HG03025 (cell line): Measurements from ENCODE around the gene LRRC15.

Experiments used
- ATAC-seq: cut with Tn5 transposase; IDR thresholded peaks from one replicate; pipeline ENCODE4 v1.9.1; 2021; ENCODE audit warnings: mild to moderate bottlenecking, moderate library complexity; ENCODE audit not compliant: unreplicated experiment, low FRiP score

LRRC15 gene

DNA sequence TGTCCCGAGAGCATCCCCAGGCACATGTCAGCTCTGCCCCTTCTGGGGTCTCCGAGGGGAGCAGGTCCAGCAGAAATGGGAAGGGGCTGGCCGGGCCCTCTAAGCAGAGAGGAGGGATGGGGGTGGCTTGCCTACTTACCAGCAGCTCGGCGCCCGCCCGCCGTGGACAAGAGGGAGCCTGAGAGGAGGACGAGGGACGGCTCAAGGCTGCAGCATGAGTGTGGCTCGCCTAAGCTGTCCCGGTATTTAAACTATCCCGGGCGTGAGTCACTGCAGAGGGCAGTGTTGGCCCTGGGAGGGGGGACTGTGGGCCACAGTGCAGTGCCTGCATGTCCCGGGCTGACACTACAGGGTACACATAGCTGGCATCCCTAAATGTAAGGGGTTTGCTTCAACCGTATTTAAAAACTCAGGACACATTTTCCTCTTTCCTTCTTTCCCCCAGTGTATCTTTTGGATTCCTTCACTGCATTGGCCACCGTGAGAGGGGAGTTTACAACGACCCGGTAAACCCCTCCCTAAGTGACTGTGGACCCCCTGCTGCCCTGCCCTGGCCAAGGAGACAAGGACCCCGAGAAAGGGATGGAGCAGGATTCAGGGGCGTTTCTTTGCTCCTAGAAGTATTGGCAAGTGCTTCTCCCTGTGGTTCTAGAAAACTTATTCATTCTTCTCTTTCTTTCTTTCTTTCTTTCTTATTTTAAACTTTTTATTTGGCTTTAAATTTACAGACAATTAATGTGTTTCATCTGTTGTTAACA lies at the start of gene LRRC15:
LRRC15 (minus strand) TSS at position 222 of the 758 bp plus-strand sequence. CDS start 8,700 bp downstream, outside the sequence.
- ATAC-seq: no peak

DNA sequence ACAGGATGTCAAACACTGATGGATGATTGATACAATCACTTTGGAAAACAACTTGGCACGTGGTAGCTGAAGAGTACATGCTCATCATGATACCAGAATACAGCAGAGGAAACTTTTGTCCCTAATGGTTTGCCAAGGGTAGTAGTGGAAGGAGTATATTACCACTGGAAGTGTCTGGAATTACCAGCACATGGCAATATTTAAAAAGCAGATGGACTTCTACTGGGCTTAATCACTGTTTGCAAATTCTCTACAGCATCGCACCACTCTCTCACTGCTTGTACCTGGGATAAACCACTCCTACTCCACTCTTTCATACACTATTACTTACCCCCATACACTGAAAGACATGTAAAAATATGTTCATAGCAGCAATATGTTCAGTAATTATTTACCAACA lies 49.1 kb upstream of the LRRC15 start:
- ATAC-seq: no peak

DNA sequence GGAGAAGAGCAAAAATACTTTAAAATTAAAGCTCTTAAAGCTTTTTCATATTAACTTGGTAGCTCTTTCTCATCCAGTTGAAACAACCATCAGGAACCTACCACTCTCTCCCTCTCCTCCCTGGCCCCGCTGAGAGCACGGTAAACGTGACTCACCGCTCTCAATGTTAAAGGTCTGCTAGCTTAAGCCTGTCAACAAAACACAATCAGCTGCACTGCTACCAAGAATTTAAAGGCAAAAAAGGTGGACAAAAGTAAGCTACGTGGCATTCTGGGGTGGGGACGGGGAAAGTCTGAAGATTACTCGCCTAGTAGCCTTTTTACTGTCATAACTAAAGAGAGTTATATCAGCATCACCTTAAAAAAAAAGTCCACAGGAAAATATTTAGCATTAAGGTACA lies 37.9 kb upstream of the LRRC15 start:
- no peak for ATAC-seq

DNA sequence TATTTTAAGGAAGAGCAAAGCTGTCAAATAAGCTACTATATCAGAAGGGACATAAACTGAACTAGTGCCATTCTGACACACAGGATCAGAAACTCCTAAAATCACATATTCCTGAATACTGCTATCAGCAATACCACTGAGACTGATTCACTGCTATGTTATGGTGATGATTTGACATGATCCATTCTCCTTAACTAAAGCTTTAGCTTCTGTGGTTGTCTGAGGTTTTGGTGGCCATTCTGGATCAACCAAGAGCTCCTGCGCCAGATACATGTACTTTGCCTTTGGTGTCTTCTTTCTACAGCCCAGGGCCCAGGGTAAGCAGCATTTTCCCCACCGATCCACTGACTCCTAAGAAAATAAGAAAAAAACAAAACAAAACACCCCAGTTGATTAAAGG lies 36.2 kb upstream of the LRRC15 start:
- no peak for ATAC-seq

DNA sequence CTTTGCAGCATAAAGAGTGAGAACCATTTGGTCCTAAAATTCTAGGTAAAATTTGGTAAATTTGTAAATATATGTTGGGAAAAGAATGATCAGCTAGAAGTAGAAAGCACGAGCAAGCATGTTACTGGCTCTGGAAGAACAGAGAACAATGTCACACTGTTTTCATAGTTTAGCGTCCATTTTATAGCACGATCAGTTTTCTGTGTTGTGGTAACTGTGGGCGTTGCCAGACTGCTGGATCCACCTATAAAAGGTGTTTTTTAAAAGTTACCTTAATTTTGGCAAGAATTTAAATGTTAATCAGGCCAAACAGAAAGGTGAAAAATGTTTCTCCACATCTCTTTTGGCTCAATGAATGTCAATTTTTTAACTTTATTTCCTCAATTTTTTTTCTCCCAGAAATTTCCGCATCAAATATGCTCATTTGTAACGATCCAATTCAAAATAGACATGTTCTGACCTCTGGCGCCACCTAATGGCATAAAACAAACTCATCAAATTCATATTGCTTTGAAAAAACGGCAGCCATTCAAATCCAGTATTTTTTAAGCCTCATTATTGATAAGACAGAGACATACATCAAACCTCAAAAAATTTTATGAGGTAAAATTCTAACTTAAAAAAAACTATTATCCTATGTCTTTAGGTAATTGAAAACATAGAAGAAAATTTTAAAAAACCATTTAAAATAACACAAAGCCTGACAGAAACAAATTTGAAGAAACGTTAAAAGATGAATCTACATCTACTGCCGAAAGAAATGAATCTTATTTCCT lies 35.0 kb upstream of the LRRC15 start:
- ATAC-seq: no peak

DNA sequence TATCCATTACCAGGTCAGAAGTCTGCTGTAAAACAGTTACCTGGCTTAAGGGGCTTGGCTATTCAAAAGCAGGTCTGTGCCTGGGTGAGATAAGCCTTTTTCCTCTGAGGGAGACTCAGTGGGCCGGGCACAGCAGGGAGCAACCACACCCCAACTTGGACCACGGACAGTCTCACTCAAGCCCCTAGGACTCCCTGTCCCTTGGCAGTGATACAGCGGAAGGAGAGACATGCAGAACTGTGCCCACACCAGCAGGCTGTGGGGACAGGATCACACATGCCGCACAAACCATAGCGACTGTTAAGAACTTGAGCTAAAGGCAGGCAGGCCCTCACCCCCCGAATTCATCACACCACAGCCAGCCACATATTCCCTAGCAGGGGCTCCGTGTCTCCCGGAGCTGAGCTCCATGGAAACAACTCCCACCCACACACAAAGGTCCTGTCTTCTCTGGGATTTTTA lies 32.4 kb upstream of the LRRC15 start:
- no peak for ATAC-seq

DNA sequence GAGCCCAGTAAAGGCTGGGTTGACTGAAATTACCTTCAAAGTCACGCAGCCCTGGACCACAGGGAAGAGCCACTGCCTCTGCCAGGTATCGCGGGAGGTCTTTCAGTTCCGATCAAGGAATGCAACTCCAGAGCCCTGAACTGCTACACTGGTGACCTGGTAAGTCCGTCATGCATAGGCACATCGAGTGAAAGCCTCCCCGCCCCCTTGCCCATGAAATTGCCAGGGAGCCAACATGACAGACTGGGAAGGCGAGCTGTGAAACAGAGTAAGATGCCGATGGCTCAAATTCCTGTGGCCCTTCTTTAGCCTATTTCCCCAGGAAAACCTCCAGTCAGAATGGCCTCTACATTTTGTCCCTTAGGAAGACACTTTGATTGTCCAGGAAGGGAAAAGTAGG lies 31.8 kb upstream of the LRRC15 start:
- ATAC-seq: no peak

DNA sequence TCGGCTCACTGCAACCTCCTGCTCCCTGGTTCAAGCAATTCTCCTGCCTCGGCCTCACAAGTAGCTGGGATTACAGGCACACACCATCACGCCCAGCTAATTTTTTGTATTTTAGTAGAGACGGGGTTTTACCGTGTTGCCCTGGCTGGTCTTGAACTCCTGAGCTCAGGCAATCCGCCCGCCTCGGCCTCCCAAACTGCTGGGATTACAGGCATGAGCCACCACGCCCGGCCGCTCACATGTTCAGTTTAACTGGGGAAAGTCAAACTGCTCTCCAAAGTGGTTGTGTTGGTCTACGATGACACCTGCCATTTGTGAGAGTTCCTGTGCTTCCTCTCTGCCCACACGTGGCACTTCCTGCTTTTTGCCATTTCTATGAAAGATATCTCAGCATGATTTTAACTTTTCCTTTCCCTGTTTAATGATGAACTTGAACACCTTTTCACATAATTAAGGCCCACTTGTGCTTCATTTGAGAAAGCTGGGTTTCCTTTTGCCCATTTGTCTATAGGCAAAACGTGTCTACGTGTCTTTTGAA lies 30.4 kb upstream of the LRRC15 start:
- ATAC-seq: no peak

DNA sequence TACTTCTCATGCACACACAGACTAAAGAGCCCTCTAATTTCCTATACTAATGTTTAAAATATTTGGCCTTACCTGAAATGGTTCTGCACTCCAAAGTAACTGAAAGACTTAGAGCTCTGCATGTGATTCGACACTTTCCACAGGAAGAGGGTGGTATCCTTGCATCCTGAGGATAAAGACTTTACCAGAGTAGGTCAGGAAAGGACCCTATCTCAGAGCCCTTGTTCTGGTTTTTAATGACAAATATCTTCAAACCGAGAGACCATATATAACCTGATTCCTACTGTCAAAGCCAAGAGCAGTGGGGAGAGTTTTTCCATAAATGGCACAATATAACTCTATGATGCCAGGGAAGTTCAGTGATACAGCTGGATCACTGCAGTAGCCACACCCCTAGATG lies 29.6 kb upstream of the LRRC15 start, which contains the start of gene GP5:
GP5 (minus strand) TSS at position 101 of the 400 bp plus-strand sequence. CDS start 984 bp downstream, outside the sequence.
- no peak for ATAC-seq

DNA sequence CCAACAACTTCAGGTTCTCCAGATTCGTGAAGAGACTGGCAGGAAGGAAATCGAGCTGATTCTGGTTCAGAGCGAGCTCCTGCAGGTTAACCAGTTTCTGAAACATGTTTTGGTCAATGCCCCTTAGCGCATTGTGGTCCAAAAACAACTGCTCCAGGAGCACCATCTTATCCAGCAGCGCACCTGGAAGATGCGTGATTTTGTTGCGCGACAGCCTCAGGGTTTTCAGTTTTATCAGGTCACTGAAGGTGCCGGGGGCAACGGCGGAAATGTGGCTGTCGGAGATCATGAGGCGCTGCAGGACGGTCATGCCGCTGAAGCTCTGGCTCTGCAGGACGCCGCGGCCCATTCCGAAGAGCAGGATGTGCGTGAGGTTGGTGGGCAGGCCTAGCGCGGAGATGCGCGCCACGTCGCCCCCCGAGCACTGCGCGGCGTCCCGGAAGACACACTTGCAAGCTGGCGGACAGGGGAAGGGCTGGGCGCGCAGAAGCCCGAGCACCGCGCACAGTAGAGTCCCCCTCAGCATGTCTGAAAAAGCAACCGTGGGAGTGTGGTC lies 28.3 kb upstream of the LRRC15 start:
- no peak for ATAC-seq

DNA sequence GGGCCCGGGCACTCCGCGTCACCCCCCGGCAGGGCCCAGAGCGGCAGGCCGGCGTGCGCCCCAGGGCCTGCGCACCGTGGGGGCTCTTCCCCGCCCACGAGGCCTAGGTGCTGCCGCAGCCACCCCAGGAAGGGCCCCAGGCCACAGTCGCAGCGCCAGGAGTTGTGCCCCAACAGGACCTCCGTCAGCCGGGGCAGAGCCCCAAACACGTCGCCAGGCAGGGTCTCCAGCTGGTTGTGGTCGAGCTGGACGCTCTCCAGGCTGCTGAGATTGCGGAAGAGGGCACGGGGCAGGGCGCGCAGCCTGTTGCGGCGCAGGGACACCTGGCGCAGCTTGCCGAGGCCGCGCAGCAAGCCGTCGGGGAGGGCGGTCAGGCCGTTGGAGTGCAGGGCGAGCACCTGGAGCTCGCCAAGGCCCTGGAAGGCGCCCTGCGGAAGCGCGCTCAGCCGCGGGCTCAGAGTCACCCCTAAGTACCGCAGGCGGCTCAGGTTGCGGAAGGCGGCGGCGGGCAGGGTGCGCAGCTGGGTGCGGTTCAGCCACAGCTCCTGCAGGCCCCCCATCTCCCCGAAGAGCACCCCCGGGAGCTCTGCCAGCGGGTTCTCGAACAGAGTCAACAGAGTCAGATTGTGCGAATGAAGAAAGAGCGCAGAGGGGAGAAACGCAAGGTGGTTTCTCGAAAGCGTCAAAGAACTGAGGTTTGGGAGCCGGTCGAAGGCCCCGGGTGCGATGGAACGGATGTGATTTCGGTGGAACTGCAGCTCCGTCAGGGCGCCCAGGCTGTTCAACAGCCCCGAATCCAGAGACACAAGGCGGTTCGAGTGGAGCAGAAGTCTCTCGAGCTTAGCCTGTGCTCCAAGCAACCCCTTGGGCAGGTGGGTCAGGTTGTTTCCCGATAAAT lies 27.6 kb upstream of the LRRC15 start:
- no peak for ATAC-seq

DNA sequence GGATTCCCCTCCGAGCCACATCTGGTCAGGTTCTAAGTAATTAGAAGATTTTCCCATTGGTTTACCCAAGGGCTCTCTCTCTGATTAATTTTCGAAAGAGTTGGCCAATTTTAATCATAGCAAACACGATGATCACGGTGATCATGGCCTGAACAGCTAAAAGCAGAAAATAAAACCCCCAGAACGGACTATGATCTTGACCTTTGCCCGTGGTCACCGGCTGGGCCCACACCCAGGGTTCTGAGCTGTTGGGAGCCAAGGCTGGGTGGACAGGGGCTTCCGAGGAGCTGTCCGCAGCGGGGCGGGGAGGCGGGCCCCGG lies 27.0 kb upstream of the LRRC15 start:
- no peak for ATAC-seq

DNA sequence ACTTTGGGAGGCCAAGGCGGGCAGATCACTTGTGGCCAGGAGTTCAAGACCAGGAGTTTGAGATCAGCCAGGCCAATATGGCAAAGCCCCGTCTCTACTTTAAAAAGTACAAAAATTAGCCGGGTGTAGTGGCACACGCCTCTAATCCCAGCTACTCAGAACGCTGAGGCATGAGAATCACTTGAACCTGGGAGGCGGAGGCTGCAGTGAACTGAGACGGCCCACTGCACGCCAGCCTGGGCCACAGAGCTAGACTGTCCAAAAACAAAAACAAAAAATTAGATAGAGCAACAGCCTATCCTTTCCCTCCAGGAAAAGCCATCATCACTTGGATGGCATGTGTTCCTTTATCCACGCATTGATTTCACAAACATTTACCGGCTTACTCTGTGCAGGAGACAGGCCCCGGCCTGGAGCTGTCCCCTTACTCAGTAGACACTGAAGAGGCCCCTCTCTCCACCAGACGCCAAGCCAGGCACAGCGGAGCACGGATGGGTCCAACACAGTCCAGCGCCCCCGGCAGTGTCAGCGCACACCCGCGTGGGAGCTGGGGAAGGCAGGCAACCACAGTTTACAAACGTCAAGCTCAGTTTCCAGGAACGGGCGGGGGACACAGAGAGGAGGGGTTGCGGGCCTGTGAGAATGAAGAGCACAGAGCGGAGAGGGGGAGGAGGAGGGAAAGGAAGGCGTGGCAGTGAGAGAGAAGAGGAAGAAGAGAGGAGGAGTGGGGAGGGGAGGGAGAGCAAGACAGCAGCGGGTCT lies 26.4 kb upstream of the LRRC15 start:
- no peak for ATAC-seq

DNA sequence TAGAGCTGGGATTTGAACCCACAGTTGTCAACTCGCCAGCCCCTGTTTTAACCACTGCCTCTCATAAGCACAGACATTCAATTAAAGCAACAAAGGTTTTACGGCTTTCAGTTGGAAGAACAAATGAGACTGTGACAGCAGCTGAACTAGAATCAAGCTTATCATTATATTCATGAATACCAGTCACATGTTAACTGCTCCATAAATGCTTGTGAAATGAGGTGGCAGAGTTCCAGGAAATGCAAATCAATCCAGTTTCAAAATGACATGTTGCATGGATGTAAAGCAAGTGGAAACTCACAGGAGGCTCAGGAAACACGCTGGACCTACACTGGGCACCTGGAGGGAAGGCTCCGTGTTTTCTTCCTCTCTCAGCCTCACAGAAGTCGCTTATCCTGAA lies 25.7 kb upstream of the LRRC15 start:
- no peak for ATAC-seq

DNA sequence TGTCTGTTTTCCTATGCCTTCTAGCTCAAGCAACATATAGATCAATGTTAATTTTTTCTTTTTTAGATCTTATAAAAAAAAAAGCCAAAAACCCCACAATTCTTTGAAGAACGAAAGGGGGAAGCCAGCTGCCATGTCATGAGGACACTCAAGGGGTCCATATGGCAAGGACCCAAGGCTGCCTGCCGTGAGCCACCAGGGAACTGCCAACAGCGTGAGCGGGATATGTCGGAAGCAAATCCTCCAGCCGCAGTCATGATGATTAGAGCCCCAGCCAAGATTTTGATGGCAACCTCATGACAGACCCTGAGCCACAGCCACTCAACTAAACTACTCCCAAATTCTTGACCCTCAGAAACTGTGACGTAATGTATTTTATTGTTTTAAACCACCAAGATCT lies 23.0 kb upstream of the LRRC15 start:
- ATAC-seq: no peak

DNA sequence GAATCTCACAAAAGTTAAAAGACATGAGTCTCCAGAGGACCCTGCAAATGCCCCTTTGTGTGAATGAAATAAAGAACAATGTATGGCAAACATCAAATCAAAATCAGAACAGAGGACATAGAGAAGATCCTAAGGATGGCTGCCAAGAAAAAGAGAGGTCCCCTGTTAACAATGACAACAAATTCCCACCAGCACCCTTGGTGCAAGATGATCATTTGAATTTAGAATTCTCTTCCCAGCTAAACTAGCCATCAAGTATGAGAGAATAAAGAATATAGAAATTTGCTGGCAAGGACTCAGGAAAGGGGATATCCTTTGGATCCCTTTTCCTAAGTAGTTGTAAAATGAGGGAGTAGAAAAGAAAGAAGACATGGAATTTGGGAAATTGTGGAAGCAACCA lies 21.3 kb upstream of the LRRC15 start:
- no peak for ATAC-seq

DNA sequence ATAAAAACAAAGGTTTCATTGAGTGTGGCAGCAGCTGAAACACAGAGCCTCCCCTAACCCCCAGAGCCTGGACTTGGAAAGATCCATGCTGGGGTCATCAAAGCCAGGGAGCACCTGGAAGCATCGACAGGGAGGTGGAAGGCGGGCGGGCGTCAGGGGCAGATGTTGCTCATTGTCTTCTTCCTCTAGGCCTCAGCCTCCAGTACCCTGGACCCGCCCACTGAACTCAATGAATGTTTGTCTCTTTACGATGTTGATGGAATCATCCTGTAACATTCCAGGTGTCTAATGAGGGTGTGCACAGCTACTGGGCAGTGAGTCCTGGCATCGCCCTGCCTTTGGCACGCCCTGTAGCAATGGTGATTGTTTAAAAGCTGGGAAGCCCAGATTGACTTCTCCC lies 19.7 kb upstream of the LRRC15 start:
- no peak for ATAC-seq

DNA sequence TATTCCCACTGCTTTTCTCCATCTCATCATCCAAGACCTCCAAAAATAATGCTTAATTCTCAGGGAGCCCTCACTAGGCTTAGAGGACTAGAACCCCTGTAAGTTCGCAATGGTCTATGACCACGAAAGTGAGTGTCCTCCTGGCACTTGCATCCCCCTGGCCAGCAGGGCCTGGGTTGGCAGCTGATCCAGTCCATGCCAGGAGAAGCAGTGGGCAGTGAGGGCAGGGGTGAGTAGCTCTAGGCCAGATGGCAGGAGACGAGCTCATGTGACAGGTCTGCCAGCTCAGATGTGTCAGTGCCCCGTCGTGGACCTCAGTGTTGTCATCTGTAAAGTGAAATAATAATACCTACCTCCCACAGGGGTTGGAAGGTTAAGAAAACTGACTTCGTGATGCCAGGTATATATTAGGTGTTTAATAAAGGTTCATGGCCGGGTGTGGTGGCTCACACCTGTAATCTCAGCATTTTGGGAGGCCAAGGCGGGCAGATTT lies 18.4 kb upstream of the LRRC15 start:
- no peak for ATAC-seq

DNA sequence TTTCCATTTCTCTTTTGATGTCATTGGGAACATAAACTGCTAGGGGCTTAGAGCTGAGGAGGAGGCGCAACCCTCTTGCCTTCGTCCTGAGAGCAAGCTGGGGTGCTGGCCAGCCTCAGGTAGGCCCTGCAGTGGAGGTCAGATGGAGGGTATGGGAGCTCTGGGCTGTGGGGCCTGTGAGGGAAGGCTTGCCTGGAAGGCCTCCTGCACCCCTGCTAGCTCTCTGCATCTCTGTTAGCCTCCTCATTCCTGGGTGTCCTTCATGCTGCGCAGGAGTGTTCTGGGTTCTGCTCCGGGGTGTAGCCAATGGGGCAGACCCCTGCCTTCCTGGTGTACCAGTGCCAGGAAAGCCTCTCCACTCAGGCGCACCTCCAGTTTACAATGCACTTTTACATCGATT lies 17.7 kb upstream of the LRRC15 start:
- no peak for ATAC-seq
